HCT116 (cell line): ENCODE results near the gene ZNF80.

ENCODE experiments used
- CTCF ChIP-seq, 3 experiments: fragments of 200-600 bp in 1 of 3; sonication (generic) in 1 of 3; IDR thresholded peaks in 2 of 3; conservative IDR thresholded peaks in 1 of 3; 2 replicates each; pipeline ENCODE4 v1.5.1; 2012 to 2017; ENCODE audit warnings: low read depth in 2 of 3, low read length in 2 of 3, antibody characterized with exemption in 1 of 3, borderline replicate concordance in 1 of 3, control low read depth in 1 of 3, mild to moderate bottlenecking in 1 of 3, mixed read lengths in 1 of 3, mixed run types in 1 of 3, moderate library complexity in 1 of 3; ENCODE audit not compliant: insufficient read depth in 1 of 3
- EGR1 ChIP-seq: IDR thresholded peaks from 2 replicates; pipeline ENCODE4 v1.6.1; 2012; ENCODE audit warnings: low read depth
- ELF1 ChIP-seq: IDR thresholded peaks from 2 replicates; pipeline ENCODE4 v1.6.1; 2012; ENCODE audit warnings: low read depth, borderline replicate concordance
- EZH2 ChIP-seq: fragments of 200-600 bp; sonication (generic); IDR thresholded peaks from 2 replicates; pipeline ENCODE4 v1.6.1; 2017; ENCODE audit warnings: antibody characterized with exemption, mixed run types
- EZH2phosphoT487 ChIP-seq: fragments of 200-600 bp; IDR thresholded peaks from 2 replicates; pipeline ENCODE4 v1.6.1; 2018; ENCODE audit warnings: antibody characterized with exemption, borderline replicate concordance
- JUND ChIP-seq: IDR thresholded peaks from 2 replicates; pipeline ENCODE4 v1.6.1; 2012
- MAX ChIP-seq: IDR thresholded peaks from 2 replicates; pipeline ENCODE4 v1.6.1; 2012
- POLR2A ChIP-seq: IDR thresholded peaks from 2 replicates; pipeline ENCODE4 v1.7.0; 2011; ENCODE audit warnings: borderline replicate concordance; ENCODE audit not compliant: insufficient read depth, insufficient read length; ENCODE audit errors: extremely low read depth
- POLR2AphosphoS5 ChIP-seq: IDR thresholded peaks from 2 replicates; pipeline ENCODE4 v1.6.1; 2011; ENCODE audit warnings: mild to moderate bottlenecking, low read depth, low read length, moderate library complexity
- SIN3A ChIP-seq: IDR thresholded peaks from 2 replicates; pipeline ENCODE4 v1.6.1; 2012; ENCODE audit warnings: low read depth
- ZFX ChIP-seq: fragments of 450-650 bp; IDR thresholded peaks from 2 replicates; pipeline ENCODE4 v1.6.1; 2017
- TF ChIP-seq, protein P1 (sequence below): IDR thresholded peaks from 2 replicates; pipeline ENCODE4 v1.6.1; 2012; ENCODE audit warnings: low read depth
- TF ChIP-seq, protein P2 (sequence below): IDR thresholded peaks from 2 replicates; pipeline ENCODE4 v1.6.1; 2012
- TF ChIP-seq, protein P3 (sequence below): IDR thresholded peaks from 2 replicates; pipeline ENCODE4 v1.6.1; 2011; ENCODE audit warnings: mild to moderate bottlenecking, low read length, moderate library complexity; ENCODE audit not compliant: insufficient replicate concordance; ENCODE audit errors: extremely low read depth

GRCh38 chr3:114205541-114205940 lies 31.8 kb downstream of the ZNF80 start:
- TF ChIP-seq, protein P1, sequence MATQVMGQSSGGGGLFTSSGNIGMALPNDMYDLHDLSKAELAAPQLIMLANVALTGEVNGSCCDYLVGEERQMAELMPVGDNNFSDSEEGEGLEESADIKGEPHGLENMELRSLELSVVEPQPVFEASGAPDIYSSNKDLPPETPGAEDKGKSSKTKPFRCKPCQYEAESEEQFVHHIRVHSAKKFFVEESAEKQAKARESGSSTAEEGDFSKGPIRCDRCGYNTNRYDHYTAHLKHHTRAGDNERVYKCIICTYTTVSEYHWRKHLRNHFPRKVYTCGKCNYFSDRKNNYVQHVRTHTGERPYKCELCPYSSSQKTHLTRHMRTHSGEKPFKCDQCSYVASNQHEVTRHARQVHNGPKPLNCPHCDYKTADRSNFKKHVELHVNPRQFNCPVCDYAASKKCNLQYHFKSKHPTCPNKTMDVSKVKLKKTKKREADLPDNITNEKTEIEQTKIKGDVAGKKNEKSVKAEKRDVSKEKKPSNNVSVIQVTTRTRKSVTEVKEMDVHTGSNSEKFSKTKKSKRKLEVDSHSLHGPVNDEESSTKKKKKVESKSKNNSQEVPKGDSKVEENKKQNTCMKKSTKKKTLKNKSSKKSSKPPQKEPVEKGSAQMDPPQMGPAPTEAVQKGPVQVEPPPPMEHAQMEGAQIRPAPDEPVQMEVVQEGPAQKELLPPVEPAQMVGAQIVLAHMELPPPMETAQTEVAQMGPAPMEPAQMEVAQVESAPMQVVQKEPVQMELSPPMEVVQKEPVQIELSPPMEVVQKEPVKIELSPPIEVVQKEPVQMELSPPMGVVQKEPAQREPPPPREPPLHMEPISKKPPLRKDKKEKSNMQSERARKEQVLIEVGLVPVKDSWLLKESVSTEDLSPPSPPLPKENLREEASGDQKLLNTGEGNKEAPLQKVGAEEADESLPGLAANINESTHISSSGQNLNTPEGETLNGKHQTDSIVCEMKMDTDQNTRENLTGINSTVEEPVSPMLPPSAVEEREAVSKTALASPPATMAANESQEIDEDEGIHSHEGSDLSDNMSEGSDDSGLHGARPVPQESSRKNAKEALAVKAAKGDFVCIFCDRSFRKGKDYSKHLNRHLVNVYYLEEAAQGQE: no peak
- no peak for TF ChIP-seq ELF1
- TF ChIP-seq, protein P2, sequence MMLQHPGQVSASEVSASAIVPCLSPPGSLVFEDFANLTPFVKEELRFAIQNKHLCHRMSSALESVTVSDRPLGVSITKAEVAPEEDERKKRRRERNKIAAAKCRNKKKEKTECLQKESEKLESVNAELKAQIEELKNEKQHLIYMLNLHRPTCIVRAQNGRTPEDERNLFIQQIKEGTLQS: no peak
- TF ChIP-seq JUND: no peak
- TF ChIP-seq SIN3A: no peak
- no peak for TF ChIP-seq EZH2phosphoT487
- TF ChIP-seq POLR2A: no peak
- TF ChIP-seq EGR1: no peak
- no peak for TF ChIP-seq CTCF (IDR thresholded peaks at IDR 0.05 in 2 of 3, conservative IDR thresholded peaks at IDR 0.05 in 1 of 3; ENCODE audit: borderline replicate concordance in 1 of 3, insufficient read depth in 1 of 3, low read depth in 2 of 3, low read length in 2 of 3)
- no peak for TF ChIP-seq EZH2
- TF ChIP-seq POLR2AphosphoS5: no peak
- TF ChIP-seq, protein P3, sequence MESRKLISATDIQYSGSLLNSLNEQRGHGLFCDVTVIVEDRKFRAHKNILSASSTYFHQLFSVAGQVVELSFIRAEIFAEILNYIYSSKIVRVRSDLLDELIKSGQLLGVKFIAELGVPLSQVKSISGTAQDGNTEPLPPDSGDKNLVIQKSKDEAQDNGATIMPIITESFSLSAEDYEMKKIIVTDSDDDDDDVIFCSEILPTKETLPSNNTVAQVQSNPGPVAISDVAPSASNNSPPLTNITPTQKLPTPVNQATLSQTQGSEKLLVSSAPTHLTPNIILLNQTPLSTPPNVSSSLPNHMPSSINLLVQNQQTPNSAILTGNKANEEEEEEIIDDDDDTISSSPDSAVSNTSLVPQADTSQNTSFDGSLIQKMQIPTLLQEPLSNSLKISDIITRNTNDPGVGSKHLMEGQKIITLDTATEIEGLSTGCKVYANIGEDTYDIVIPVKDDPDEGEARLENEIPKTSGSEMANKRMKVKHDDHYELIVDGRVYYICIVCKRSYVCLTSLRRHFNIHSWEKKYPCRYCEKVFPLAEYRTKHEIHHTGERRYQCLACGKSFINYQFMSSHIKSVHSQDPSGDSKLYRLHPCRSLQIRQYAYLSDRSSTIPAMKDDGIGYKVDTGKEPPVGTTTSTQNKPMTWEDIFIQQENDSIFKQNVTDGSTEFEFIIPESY: no peak
- no peak for TF ChIP-seq MAX
- no peak for TF ChIP-seq ZFX
